Measurements from ENCODE around the gene NSF.

The NSF gene

GRCh38 chr17:46717999-46718398 is 127.5 kb downstream of the NSF start:
- no peak for DNase-seq (ENCODE audit: low read depth)

- no peak for DNase-seq (ENCODE audit: low read depth)
Observed at GRCh38 chr17:46719891-46720290, 129.4 kb downstream of the NSF start.

- DNase-seq (ENCODE audit: low read depth): no peak
Observed at GRCh38 chr17:46720408-46720807, 129.9 kb downstream of the NSF start.

GRCh38 chr17:46722662-46723285 is 132.3 kb downstream of the NSF start:
- DNase-seq (ENCODE audit: low read depth): no peak

GRCh38 chr17:46726206-46726605 is 135.7 kb downstream of the NSF start:
- no peak for DNase-seq (ENCODE audit: low read depth)

GRCh38 chr17:46727572-46728348 is 137.3 kb downstream of the NSF start:
- DNase-seq (ENCODE audit: low read depth): peak; percentile 96

GRCh38 chr17:46730026-46730425 is 139.6 kb downstream of the NSF start:
- DNase-seq (ENCODE audit: low read depth): no peak

GRCh38 chr17:46730679-46731078 is 140.2 kb downstream of the NSF start:
- no peak for DNase-seq (ENCODE audit: low read depth)

- DNase-seq (ENCODE audit: low read depth): no peak
Observed at GRCh38 chr17:46732160-46732559, 141.7 kb downstream of the NSF start.

- DNase-seq (ENCODE audit: low read depth): no peak
Observed at GRCh38 chr17:46732754-46733398, 142.4 kb downstream of the NSF start.

- peak; percentile 89 for DNase-seq (ENCODE audit: low read depth)
Observed at GRCh38 chr17:46733837-46734475, 143.5 kb downstream of the NSF start.

- no peak for DNase-seq (ENCODE audit: low read depth)
Observed at GRCh38 chr17:46736100-46736499, 145.6 kb downstream of the NSF start.

GRCh38 chr17:46737326-46737725 is 146.9 kb downstream of the NSF start:
- no peak for DNase-seq (ENCODE audit: low read depth)

- no peak for DNase-seq (ENCODE audit: low read depth)
Observed at GRCh38 chr17:46738544-46738943, 148.1 kb downstream of the NSF start.

- no peak for DNase-seq (ENCODE audit: low read depth)
Observed at GRCh38 chr17:46739982-46740381, 149.5 kb downstream of the NSF start.

GRCh38 chr17:46741122-46741730 is 150.8 kb downstream of the NSF start:
- no peak for DNase-seq (ENCODE audit: low read depth)

- peak; percentile 100 for DNase-seq (ENCODE audit: low read depth)
Observed at GRCh38 chr17:46742565-46743270, 152.2 kb downstream of the NSF start.

- DNase-seq (ENCODE audit: low read depth): no peak
Observed at GRCh38 chr17:46744441-46744840, 154.0 kb downstream of the NSF start.

- no peak for DNase-seq (ENCODE audit: low read depth)
Observed at GRCh38 chr17:46745376-46745775, 154.9 kb downstream of the NSF start.

- DNase-seq (ENCODE audit: low read depth): no peak
Observed at GRCh38 chr17:46751425-46751824, 161.0 kb downstream of the NSF start.

GRCh38 chr17:46753776-46754175 is 163.3 kb downstream of the NSF start:
- DNase-seq (ENCODE audit: low read depth): no peak

Measured in ELR (cell line).